ENCODE data around the gene IDE.
A peak's percentile ranks its signal among the peaks of the same experiment; 100 is the strongest.

The IDE gene

DNA sequence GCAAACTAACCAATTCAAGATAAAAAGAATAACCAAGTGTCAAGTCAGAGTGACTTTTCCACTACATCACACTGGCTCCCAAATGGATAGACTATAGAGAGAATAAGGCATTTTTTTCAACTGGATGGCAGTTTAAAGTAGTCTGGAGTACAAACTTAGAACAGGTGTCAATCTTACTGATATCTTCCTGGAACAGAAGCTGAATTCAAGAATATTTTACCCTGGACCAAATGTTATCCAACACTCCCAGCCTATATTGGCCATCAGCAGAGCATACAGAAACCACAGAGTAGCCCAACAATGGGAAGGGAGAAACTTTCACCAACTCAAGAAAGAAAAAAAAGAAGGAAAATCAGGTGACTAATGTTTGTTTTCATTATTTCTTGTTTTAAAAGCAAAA, 11.5 kb downstream of the IDE start:
- no peak for DNase-seq

DNA sequence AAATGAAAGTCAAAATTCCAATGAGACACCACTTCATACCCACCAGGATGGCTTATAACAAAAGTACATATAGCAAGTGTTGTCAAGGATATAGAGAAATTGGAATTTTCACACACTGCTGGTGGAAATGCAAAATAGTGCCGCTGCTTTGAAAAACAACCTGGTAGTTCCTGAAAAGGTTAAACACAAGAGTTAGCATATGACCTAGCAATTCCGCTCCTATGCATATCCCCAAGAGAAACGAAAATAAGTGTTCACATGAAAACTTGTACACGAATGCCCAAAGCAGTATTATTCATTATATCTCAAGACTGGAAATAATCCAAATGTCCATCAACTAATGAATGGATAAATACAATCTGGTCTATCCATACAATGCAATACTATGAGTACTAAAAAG, 14.8 kb downstream of the IDE start:
- DNase-seq = no peak

DNA sequence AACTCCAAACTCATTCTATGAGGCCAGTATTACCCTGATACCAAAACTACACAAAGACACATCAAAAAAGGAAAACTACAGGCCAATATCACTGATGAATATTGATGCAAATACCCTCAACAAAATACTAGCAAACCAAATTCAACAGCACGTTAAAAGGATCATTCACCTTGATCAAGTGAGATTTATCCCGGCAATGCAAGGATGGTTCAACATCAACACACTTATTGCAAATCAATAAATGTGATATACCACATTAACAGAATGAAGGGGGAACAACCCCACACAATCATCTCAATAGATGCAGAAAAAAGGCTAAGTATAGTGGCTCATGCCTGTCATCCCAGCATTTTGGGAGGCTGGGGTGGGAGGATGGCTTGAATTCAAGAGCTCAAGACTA, 19.9 kb downstream of the IDE start:
- no peak for DNase-seq

DNA sequence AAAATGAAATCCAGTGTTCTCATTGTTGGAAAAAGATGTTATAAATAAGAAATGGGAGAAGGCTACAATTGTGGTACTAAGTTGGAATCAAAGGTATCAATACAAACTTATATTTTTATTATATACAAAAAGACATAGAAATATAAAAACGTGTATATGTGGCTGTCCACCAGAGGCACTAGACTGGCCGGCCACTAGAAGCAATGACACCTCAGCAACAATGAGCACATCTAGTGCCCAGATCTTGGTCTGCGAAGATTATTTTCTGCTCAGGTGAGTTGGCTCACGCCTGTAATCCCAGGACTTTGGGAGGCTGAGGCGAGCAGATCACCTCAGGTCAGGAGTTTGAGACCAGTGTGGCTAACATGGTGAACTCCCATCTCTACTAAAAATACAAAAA, 21.6 kb downstream of the IDE start:
- DNase-seq = no peak

DNA sequence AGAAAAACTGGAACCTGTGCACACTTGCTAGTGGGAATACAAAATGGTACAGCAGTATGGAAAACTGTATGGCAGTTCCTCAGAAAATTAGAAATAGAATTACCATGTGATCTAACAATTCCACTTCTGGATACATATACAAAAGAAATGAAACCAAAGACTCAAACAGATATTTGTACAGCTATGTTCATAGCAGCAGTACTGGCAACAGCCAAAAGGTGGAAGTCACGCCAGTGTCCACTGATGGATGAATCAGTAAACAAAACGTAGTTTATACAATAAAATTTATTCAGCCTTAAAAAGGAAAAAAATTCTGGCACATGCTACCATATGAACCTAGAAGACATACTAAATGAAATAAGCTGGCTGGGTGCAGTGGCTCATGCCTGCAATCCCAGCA, 23.0 kb downstream of the IDE start:
- no peak for DNase-seq

DNA sequence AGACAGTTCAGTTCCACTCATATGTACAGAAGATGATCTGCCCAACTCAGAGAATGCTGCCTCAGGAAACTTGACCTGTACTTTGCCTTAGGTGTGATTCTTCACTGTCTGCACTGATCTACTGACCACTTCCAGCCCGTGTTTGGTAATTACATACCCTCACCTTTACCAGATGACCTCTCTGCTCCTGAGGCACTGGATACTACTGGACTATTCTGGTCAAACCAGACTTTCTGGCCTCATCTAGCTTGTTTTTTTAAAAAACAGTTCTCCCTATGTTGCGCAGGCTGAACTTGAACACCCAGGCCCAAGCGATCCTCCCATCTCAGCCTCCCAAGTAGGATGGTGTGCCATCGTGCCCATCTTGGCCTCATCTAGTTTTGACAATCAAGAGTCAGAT, 26.2 kb downstream of the IDE start:
- no peak for DNase-seq

DNA sequence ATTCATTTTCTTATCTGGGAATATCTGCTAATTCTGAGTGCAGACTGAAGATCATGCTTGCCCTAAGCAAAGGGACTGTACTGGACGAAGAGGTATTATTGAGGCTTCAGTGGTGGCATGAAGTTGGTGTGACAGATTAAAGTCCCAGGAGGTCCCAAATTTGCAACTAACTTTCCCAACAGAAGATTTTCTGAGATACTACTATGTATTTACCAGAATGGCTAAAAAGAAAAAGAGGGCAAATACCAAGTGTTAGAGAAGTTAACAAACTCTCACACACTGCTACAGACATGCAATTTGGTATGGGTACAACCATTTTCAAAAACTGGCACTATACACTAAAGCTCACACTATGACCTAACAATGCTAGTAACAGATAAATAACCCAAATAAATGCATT, 28.3 kb downstream of the IDE start:
- no peak for DNase-seq

DNA sequence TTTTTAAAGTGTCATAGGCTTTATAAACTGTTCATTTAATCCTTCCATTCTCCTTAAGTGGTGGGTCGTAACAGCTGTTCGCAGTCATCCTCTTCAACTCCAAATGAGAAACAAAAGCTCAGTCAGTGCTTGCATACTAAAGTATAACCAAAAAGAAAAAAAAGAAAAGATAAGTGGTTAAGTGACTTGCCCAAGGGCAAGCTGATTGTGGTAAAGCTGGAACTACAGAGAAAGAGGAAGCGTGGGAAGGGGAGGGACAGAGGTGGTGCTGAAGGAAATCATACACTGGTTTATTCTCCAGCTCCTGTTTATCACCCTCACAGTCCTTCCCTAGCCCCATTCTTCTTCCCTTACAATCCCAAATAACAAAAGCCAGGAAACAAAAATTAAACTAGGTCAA, 29.6 kb downstream of the IDE start:
- DNase-seq = no peak

DNA sequence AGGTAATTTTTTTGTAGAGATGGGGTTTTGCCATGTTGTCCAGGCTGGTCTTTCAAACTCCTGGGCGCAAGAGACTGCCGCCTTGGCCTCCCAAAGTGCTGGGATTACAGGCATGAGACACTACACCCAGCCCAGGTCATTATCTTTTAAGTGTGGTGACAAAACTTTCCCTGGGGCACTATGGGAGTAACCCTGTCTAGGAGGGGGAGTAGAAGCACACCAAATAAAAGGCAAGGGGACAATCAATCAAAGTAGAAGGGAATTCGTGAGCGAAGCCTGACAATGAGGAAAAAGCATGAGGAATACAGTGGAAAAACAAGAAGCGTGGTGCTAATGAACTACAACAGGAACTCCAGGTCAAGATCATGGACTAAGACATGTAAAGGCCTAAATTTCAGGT, 31.4 kb downstream of the IDE start:
- DNase-seq = no peak

DNA sequence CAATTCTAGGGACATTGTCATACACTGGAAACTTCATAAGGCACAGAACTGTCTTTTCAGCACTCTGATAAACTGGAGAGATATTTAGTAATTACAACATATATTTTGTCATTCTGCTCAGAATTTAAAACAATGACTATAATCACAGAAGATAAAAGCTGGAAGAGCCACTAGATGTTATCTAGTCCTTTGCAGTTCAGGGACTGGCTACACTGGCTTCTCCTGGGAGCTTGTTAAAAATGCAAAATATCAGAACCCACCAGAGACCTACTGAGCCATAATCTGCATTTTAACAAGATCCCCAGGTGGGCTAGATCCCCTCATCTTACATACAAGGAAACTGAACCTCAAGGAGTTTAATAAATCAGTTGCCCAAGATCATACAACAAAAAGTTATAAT, 32.3 kb downstream of the IDE start:
- no peak for DNase-seq

DNA sequence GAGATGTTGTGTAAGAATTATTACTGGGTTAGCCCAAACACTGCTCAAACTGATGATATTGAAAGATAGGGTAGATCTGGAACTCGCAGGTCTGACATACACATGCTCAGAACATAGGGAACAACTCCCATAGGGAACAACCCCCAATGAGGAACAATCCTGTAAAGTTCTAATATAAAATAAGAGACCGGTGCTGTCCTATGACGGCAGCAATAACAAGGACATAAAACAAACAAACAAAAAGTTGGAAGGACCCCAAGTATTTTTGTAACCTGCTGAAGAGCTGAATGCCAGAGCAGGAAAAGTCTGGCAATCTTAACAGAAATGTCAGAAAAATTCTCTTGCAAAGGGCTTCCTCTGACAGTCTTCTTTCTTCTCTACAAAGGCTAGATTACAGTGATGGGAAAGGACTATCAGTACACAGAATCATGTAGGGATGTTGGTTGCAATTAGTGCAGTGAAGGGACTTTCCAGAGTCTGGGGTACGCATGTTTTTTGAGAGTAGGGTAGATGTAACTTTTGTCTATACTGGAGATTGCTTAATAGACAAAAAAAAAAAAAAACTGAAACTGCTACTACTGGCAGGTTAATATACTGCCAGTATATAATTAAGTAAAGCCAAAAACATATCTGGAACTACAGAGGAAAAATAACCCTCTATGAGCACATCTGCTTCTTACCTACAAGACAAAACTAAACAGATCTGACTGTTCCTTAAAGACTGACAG, 35.5 kb downstream of the IDE start:
- DNase-seq = no peak

DNA sequence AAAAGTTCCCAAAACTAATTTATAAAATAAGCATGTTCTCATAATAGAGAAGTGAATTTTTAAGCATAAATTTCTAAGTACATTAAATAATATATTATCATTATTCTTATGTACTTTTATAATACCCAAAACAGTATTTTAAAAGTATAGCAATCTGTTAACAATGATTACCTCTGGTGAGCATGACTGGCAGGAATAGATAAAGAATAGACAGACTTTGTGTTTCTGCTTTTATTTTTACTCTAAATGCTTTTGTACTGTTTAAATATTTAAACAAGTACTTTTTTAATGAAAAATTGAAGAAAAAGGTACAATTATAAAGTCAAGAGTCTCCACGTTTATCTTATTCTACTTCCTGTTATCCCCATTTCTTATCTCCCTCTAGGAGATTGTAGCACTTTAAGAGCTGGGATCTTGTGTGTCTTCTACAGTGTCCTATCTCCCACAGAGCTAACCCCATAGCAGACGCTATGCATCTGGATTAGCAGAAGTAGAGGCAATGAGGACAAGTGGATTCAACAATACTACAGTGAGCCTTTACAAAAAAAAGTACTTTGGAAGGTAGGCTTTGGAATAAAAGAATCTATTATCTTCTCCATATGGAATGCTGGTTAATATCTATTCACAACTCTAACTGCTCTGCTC, 42.9 kb downstream of the IDE start:
- no peak for DNase-seq

DNA sequence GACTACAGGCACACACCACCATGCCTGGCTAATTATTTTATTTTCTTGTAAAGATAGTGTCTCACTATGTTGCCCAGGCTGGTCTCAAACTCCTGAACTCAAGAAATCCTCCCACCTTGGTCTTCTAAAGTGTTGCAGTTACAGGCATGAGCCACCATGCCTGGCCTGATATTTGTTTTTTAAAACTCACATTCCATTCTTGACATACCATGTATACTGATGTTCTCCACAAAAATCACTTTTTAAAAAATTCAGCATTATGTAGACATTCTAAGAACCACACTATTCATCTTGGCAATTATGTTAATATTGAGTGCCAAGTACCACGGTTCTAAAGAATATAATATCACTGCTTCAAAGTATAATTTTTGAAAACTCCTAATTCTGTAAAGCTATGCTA, 43.5 kb downstream of the IDE start:
- DNase-seq = no peak

DNA sequence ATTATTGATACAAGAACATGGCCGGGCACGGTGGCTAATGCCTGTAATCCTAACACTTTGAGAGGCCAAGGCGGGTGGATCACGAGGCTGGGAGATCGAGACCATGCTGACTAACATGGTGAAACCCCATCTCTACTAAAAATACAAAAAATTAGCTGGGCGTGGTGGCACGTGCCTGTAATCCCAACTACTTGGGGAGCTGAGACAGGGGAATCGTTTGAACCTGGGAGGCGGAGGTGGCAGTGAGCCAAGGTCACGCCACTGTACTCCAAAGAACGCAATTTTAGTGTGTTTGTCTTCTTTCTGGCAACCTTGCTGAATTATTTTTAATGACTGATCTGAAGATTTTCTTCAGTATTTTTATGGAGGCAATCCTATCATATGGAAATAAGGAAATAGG, 46.2 kb downstream of the IDE start:
- DNase-seq = no peak

DNA sequence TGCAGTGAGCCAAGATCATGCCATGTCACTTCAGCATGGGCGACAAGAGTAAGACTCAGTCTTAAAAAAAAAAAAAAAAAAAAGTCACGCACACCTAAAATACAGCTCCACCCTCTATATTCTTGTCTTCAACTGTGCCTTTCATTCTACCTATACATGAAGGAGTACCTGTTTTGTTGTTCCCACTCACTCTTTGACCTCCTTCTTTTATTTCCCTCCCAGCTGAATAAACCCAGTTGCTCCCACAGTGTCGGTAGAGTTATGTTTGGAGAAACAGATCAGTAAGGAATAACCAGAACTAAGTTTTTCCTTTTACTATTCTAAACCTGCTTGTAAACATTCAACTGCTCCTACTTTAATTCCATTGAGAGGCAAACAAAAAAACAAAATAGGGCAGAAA, 50.3 kb downstream of the IDE start:
- DNase-seq = no peak

DNA sequence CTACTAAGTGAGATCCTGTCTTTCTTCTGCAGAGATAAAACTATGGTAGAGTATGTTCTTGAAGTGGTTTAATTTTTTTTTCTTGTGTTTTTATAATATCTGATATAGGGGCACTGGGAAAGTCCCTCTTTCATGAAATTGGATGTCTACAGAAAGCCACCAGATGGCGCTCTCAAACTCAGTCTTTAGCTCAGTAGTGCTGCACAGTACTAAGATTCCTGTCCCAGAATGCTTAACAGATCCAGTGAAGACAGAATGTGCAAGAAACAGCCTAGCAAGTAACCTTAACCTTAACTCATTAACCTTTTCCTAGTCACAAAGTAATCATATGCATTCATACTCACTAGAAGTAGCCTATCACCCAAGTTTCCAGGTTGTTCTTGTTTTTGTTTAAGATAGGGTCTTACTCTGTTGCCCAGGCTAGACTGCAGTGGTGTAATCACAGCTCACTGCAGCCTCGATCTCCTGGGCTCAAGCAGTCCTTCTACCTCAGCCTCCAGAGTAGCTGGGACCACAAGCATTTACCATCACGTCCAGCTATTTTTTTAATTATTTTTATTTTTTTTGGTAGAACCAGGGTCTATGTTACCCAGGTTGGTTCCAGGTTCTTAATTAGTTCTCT, 56.7 kb downstream of the IDE start:
- peak; percentile 60 for DNase-seq

DNA sequence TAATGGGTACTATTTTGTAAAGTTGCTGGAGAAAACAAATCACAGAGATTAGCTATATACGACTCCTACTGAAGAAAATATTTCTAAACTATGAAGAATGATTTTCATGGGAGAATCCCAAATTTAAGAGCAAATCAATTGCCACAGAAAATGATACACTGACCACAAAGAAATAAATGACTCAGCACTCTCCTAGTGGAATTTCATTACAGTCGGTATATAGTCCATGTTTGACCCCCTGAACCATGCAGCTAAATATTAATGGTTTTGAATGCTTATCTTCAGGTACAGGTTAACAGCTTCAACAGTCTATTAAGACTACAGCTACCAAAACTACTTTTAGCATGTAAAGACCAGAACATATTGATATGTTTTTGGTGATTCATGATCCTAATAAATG, 65.0 kb downstream of the IDE start:
- DNase-seq = no peak

DNA sequence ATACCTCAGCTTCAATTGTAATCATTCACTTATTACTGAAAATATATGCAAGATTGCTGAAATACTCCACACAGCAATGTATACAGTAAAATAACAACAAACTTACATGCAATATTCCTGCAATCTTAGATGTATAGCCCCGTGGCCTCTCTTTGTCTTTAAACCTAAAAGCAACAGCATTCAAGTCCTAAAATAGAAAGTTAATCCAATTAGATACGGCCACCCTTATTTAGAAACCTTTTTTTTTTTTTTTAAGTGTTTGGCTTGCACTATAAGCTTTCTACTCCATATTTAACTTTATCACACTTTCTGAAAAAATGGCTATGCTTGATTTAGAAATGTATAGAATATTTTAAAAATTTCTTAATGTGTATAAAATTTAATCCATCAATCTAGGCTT, 67.6 kb downstream of the IDE start:
- no peak for DNase-seq

DNA sequence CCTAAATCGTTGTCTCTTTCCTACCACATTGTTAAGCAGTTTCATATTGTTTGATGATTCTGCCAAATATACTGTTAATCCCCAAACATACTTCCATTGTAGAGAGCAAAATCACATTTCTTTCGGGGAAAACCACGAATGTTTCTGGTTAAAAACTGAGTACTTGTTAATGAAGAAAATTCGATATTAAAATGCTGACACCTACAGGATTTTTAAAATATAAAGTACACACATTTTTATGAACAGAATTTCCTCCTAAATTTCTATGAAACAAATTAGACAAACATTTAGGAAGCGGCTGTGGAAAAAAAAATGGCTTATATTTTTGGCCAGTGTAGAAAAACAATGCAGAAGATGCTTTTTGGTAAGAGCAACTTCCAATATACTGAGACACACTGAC, 68.8 kb downstream of the IDE start:
- DNase-seq = no peak

DNA sequence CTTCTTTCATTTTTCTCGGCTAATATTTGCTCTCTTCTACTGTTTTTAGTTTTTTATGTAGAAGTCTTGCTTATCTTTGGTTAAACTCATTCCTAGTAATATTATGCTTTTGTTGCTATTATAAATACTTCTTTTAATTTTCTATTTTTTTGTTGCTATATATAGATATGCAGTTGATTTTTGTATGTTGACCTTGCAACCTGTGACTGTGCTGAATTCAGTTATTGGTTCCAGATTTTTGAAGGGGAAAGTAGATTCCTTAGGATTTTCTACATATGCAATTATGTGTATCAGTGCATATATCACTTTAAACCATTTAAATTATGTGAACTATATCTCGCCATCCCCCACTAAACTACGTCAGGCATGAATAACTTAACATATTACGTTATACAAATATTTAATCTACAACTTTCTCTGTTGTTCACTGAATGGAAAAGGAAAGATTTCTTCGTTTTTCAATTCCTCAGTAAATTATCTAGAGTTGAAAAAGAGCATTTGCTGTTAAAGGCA, 71.5 kb downstream of the IDE start:
- no peak for DNase-seq

DNA sequence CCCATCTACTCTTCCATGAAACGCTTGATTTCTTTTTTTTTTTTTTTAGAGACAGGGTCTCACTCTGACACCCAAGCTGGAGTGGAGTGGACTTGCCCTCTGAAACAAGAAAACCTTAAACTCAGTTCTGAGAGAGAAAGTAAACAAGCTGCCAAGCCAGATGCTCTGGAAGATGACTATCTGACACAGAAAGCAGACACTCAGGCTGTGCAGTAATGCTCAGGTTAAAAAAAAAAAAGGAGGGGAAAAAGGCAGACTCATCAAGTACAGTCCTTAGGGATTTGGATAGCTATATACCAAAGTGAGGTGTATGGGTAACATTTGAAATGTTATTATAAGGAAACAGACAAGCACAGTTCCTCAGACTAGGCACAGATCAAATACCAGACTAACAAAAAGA, 80.5 kb downstream of the IDE start:
- no peak for DNase-seq

DNA sequence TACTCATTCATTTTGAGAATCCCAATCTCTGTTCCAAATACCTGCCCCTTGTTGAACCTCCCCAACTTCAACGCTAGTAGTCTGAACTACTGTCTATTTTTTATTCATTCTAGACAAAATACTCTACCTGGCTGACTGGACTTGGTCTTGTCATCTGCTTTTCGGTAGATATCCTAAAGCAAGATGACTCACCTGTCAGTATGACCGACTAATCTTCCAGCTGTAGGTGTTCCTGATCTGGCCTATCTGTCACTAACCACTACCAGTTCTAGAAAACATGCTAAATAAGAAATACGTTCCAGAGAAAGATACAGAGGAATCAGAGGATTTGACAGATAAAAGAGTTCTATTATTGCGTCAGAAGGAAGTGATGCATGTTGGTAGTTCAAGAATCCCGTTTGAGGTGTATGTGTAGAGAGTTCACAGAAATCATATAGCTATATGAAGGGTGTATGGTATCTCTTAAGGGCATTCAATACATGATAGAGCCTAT, 81.1 kb downstream of the IDE start:
- DNase-seq = no peak

DNA sequence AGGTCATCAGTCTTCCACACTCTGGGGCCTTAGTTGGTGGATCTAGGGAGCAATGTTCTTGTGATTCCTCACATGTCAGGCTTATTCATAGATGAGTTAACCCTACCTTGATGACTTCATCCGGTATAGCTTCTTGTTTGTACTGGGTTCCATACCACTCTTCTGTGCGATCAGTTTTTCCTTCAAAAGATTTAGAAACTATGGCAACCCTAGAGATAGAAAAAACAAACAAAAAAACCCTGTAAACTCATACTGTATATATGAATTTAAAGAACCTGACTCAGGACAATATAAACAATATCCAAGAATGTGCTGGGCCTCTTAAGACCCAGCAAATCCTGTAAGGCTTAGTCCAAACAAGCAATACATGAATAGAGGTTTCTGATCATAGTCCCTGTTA, 83.5 kb downstream of the IDE start:
- DNase-seq = no peak

DNA sequence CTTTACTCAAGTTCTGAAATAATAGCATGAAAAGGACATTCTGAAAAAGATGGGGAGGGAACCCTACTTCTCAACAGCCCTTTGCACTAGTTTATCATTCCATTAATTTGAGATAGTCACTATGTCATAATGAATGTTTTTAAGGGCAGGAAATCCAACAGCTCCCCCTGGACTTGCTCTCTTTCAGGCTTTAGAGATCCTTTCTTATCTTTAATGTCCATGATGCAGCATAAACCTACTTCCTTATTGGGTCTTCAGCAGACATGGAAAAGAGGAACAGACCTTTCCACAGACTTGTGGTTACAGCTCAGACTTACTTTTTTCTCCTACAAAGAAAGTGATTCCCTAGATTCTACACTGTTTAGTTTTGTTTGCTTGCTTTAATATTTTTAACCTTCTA, 87.3 kb downstream of the IDE start:
- DNase-seq = no peak
